BLaER1 (cell line): ENCODE data around the gene SLC19A1.

Source experiments
- H3K27ac ChIP-seq: shearing (Covaris generic); formaldehyde crosslinking; 2 replicates; pipeline ENCODE4 v1.8.1; 2022
- H3K27me3 ChIP-seq: shearing (Covaris generic); formaldehyde crosslinking; 2 replicates; pipeline ENCODE4 v1.8.1; 2022
- H3K36me3 ChIP-seq: shearing (Covaris generic); formaldehyde crosslinking; 2 replicates; pipeline ENCODE4 v1.8.1; 2022
- H3K4me1 ChIP-seq: shearing (Covaris generic); formaldehyde crosslinking; 2 replicates; pipeline ENCODE4 v1.8.1; 2022
- H3K4me2 ChIP-seq: shearing (Covaris generic); formaldehyde crosslinking; 2 replicates; pipeline ENCODE4 v1.8.1; 2022
- H3K4me3 ChIP-seq: shearing (Covaris generic); formaldehyde crosslinking; 2 replicates; pipeline ENCODE4 v1.8.1; 2022
- H3K9ac ChIP-seq: shearing (Covaris generic); formaldehyde crosslinking; 2 replicates; pipeline ENCODE4 v1.8.1; 2022
- H3K9me3 ChIP-seq: shearing (Covaris generic); formaldehyde crosslinking; 2 replicates; pipeline ENCODE4 v1.8.1; 2022
- H4K20me1 ChIP-seq: shearing (Covaris generic); formaldehyde crosslinking; 2 replicates; pipeline ENCODE4 v1.8.1; 2022
- Cebpa-rat ChIP-seq: shearing (Covaris generic); IDR thresholded peaks from 2 replicates; pipeline ENCODE4 v1.8.1; 2022

The SLC19A1 gene

DNA sequence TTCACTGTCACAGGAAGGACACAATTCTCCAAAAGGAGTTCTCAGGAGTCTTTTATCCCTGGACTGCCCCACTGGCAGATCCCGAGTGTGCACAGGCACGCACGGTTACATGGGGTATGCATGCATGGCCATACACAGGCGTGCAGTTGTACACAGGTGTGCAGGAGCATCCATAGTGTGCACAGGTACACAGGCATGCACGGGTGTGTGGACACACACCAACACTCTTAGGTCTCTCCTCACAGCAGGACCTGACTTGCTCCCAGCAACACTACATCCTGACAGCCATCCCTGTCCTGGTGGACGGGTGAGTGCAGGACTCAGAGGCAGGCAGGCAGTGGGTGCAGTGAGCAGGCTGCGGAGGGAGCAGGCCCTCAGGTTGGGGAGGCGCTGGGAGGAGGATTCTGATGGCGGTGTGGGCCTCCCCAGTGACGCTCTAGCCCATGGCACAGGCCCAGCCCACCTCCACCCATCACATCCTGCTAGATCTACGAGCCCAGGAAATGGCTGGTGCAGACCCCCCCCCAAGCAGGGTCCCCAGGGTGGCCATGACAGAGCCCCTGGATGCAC lies 28.4 kb downstream of the SLC19A1 start:
- Histone ChIP-seq H3K4me1 (peaks cover 53% of the 10 kb centered on the region), H3K9me3 (peaks cover 12% of the 10 kb centered on the region), H3K27me3 (no peaks in the 10 kb centered on the region), H3K9ac (no peak overlapping the region), H4K20me1 (peaks cover 31% of the 10 kb centered on the region), H3K4me3 (no peak overlapping the region), H3K4me2 (no peak overlapping the region), H3K27ac (peak overlapping the region; percentile 35; the same call in 1 of the 2 replicates), H3K36me3 (peaks cover 70% of the 10 kb centered on the region)
- TF ChIP-seq Cebpa-rat = no peak

DNA sequence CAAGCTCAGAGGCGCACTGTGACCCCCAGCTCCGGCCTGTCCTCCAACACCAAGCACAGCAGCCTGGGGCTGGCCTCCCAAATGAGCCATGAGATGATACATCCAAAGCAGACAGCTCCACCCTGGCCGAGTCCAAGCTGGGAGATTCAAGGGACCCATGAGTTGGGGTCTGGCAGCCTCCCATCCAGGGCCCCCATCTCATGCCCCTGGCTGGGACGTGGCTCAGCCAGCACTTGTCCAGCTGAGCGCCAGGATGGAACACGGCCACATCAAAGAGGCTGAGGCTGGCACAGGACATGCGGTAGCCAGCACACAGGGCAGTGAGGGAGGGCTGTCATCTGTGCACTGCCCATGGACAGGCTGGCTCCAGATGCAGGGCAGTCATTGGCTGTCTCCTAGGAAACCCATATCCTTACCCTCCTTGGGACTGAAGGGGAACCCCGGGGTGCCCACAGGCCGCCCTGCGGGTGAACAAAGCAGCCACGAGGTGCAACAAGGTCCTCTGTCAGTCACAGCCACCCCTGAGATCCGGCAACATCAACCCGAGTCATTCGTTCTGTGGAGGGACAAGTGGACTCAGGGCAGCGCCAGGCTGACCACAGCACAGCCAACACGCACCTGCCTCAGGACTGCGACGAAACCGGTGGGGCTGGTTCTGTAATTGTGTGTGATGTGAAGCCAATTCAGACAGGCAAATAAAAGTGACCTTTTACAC lies 29.1 kb downstream of the SLC19A1 start:
- TF ChIP-seq Cebpa-rat = no peak
- peak overlapping the region; percentile 25 for H3K4me2 ChIP-seq
- 0 out of 2 replicates have a peak overlapping the region, but pooled peaks have one; percentile 15 for H3K9ac ChIP-seq
- H3K27me3 ChIP-seq = no peaks in the 10 kb centered on the region
- peaks cover 51% of the 10 kb centered on the region for H3K4me1 ChIP-seq
- peaks cover 5% of the 10 kb centered on the region for H3K9me3 ChIP-seq
- peaks cover 31% of the 10 kb centered on the region for H4K20me1 ChIP-seq
- no peak overlapping the region for H3K4me3 ChIP-seq
- H3K36me3 ChIP-seq = peaks cover 63% of the 10 kb centered on the region
- H3K27ac ChIP-seq = peak overlapping the region; percentile 58

DNA sequence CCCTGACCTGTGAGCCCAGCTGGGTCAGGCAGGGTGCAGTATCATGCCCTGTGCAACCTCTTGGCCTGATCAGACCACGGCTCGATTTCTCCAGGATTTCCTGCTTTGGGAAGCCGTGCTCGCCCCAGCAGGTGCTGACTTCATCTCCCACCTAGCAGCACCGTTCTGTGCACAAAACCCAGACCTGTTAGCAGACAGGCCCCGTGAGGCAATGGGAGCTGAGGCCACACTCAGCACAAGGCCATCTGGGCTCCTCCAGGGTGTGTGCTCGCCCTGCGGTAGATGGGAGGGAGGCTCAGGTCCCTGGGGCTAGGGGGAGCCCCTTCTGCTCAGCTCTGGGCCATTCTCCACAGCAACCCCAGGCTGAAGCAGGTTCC lies 29.6 kb downstream of the SLC19A1 start:
- no peak overlapping the region for H3K4me3 ChIP-seq
- no peaks in the 10 kb centered on the region for H3K9me3 ChIP-seq
- H3K4me2 ChIP-seq = peak overlapping the region; percentile 25
- H3K4me1 ChIP-seq = peaks cover 45% of the 10 kb centered on the region
- TF ChIP-seq Cebpa-rat = no peak
- peaks cover 31% of the 10 kb centered on the region for H4K20me1 ChIP-seq
- no peaks in the 10 kb centered on the region for H3K27me3 ChIP-seq
- 0 out of 2 replicates have a peak overlapping the region, but pooled peaks have one; percentile 15 for H3K9ac ChIP-seq
- peak overlapping the region; percentile 58 for H3K27ac ChIP-seq
- H3K36me3 ChIP-seq = peaks cover 62% of the 10 kb centered on the region

DNA sequence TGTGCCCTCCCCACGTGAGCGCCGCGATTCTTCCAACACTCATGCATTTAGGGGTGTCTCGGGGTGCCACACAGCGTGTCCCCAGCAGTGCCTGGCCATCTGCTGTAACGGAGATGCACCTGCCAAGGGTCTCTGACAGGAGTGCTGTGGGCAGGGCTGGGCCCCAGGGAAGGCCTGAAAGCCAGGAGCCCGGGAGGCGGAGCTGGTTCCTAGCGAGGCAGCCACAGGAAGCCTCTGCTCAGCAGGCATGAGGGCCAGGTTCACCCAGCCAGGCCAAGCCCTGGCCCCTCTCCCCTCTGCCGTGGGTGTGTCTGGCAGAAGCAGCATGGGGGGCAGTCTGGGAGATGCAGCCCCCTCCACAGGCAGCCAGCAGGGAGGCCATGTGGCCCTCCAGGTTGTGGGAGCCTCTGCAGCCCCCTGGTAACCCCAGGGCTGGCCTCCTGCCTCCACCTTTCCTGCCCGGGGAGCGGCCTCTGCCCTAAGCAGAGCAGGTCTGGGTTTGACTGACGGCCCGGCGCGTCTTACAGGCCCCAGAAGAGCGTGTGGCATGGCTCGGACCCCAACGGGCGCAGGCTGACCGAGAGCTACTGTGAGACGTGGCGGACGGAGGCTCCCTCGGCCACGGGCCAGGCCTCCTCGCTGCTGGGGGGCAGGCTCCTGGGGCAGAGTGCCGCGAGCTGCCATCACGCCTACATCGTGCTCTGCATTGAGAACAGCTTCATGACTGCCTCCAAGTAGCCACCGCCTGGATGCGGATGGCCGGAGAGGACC lies 30.4 kb downstream of the SLC19A1 start:
- Histone ChIP-seq H3K27ac (peak overlapping the region; percentile 58), H3K9me3 (no peaks in the 10 kb centered on the region), H3K27me3 (no peaks in the 10 kb centered on the region), H3K36me3 (peaks cover 54% of the 10 kb centered on the region), H3K9ac (no peak overlapping the region), H4K20me1 (peaks cover 31% of the 10 kb centered on the region), H3K4me2 (0 out of 2 replicates have a peak overlapping the region, but pooled peaks have one; percentile 17), H3K4me1 (peaks cover 38% of the 10 kb centered on the region), H3K4me3 (no peak overlapping the region)
- no peak for TF ChIP-seq Cebpa-rat

GRCh38 chr21:45511007-45511406 lies 31.2 kb downstream of the SLC19A1 start:
- H3K9me3 ChIP-seq = no peaks in the 10 kb centered on the region
- H3K36me3 ChIP-seq = peaks cover 46% of the 10 kb centered on the region
- peaks cover 32% of the 10 kb centered on the region for H3K4me1 ChIP-seq
- H3K27me3 ChIP-seq = no peaks in the 10 kb centered on the region
- H3K4me2 ChIP-seq = no peak overlapping the region
- no peak overlapping the region for H3K9ac ChIP-seq
- no peak overlapping the region for H3K27ac ChIP-seq
- no peak overlapping the region for H3K4me3 ChIP-seq
- TF ChIP-seq Cebpa-rat = no peak
- peaks cover 31% of the 10 kb centered on the region for H4K20me1 ChIP-seq

DNA sequence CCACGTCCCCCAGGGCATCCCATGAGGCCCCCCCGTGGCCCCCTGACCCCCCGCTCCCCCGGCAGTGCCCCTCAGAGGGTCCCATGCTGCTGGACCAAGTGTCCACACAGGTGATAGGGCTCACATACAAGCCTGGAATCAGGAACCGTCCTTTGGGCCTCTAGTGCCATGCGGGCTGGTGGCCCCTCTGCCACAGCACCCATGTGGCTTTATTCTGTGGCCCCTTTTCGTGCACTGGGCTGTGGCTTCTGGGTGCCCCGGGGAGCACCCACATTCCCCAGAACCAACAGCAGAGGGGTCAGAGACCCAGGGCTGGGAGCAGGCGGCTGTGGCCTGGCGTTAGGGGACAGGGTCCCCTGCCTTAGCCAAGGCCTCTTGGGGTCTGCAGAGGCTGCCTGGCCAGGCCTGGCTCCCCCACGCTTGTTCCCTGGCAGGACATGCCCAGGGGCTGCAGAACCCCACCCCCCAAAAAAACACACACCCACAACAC lies 31.7 kb downstream of the SLC19A1 start:
- H3K4me3 ChIP-seq = no peak overlapping the region
- no peak for TF ChIP-seq Cebpa-rat
- H3K27me3 ChIP-seq = no peaks in the 10 kb centered on the region
- no peak overlapping the region for H3K4me2 ChIP-seq
- H4K20me1 ChIP-seq = peaks cover 31% of the 10 kb centered on the region
- H3K9me3 ChIP-seq = no peaks in the 10 kb centered on the region
- no peak overlapping the region for H3K27ac ChIP-seq
- H3K4me1 ChIP-seq = peaks cover 32% of the 10 kb centered on the region
- peaks cover 41% of the 10 kb centered on the region for H3K36me3 ChIP-seq
- H3K9ac ChIP-seq = no peak overlapping the region

DNA sequence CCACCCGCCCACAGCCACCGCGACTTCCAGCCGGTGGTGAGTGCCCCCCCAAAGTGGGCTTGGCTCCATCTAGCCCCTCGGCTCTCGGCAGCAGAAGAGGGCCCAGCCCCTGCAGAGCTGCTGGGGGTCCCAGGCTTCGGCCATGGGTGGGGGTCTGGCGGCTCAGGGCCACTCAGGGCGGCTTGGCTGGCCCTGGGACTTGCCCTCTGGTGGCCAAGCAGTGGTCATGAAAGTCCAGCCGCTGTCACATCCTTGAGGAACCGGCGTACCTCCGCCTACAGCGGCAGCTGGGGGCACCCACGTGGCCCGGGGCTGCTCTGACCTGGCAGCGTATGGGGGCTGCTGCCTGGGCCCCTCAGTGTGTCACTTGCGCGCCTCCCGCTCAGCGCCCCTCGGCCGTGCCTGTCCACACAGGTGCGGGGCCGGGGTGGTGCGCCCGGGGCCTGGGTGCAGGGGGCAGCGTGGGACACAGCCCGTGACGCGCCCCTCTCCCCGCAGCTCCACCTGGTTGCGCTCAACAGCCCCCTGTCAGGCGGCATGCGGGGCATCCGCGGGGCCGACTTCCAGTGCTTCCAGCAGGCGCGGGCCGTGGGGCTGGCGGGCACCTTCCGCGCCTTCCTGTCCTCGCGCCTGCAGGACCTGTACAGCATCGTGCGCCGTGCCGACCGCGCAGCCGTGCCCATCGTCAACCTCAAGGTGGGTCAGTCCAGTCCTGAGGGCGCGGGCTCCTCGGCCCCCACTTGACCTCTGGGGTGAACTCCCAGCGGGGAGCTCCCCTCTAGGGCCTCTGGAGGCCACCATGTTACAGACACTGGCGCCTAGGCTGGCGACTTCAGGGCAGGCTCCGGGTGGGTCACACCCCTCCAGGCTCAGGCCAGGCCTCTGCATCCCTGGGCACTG lies 32.4 kb downstream of the SLC19A1 start:
- H3K4me1 ChIP-seq = peaks cover 36% of the 10 kb centered on the region
- H4K20me1 ChIP-seq = peaks cover 31% of the 10 kb centered on the region
- no peak overlapping the region for H3K4me3 ChIP-seq
- no peak overlapping the region for H3K4me2 ChIP-seq
- no peak overlapping the region for H3K9ac ChIP-seq
- no peak overlapping the region for H3K27ac ChIP-seq
- no peaks in the 10 kb centered on the region for H3K9me3 ChIP-seq
- TF ChIP-seq Cebpa-rat = no peak
- H3K27me3 ChIP-seq = no peaks in the 10 kb centered on the region
- peaks cover 34% of the 10 kb centered on the region for H3K36me3 ChIP-seq

DNA sequence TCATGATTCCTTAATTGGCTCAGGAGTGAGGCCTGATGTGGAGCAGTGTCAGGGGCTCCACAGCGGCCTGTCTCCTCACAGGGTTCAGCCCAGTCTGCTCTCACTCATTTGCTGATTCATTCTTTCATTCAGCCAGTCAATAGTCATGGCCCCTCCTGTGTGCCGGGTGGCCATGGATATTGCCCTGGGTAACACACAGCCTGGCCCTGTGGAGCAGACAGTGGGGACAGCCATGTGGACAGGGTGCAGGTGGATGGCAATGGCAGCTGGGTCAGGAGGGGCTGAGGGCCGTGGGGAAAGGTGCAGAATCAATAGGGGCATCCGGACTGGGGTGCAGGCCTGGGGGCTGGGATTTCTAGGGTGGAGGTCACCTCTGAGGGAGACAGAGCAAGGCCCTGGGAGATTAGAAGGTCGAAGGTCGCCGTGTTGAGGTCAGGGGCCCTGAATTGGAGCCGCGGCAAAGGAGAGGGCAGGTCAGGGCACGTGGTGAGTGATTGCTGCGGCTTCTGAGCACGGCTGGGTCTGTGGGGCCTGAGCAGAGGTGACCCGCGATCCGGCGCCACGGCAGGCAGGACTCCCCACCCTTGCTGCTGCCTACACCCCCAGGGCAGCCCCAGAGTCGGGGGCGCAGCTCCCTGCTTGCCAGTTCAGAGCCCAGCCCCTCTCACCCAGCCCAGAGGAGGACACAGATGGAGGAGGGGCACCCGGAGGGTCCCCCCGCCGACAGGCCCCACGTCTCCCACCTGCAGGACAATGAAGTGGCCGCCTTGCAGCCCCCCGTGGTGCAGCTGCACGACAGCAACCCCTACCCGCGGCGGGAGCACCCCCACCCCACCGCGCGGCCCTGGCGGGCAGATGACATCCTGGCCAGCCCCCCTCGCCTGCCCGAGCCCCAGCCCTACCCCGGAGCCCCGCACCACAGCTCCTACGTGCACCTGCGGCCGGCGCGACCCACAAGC lies 33.4 kb downstream of the SLC19A1 start:
- Histone ChIP-seq H4K20me1 (peaks cover 25% of the 10 kb centered on the region), H3K4me2 (no peak overlapping the region), H3K4me3 (no peak overlapping the region), H3K27ac (no peak overlapping the region), H3K4me1 (peaks cover 36% of the 10 kb centered on the region), H3K36me3 (peaks cover 25% of the 10 kb centered on the region), H3K27me3 (no peaks in the 10 kb centered on the region), H3K9me3 (no peaks in the 10 kb centered on the region), H3K9ac (no peak overlapping the region)
- TF ChIP-seq Cebpa-rat = no peak
